A549 treated with AZD2906 at 1 μM for 4 hours (cell line): ENCODE results near the gene CYP4A22. TPM values are rescaled to one million over a fixed set of nuclear protein-coding genes. Genes with fewer than 3 reads are reported as not detected.

ENCODE experiments used
- total RNA-seq: library from RNA; stranded (reverse); fragments of 200-300 nt; extraction: Qiagen RNA extraction; gene quantifications from 5 replicates; pipeline ENCODE4 v1.2.3, GENCODE V29; 2022

The CYP4A22 gene, protein sequence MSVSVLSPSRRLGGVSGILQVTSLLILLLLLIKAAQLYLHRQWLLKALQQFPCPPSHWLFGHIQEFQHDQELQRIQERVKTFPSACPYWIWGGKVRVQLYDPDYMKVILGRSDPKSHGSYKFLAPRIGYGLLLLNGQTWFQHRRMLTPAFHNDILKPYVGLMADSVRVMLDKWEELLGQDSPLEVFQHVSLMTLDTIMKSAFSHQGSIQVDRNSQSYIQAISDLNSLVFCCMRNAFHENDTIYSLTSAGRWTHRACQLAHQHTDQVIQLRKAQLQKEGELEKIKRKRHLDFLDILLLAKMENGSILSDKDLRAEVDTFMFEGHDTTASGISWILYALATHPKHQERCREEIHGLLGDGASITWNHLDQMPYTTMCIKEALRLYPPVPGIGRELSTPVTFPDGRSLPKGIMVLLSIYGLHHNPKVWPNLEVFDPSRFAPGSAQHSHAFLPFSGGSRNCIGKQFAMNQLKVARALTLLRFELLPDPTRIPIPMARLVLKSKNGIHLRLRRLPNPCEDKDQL
- not detected in 5 replicates for total RNA-seq

DNA sequence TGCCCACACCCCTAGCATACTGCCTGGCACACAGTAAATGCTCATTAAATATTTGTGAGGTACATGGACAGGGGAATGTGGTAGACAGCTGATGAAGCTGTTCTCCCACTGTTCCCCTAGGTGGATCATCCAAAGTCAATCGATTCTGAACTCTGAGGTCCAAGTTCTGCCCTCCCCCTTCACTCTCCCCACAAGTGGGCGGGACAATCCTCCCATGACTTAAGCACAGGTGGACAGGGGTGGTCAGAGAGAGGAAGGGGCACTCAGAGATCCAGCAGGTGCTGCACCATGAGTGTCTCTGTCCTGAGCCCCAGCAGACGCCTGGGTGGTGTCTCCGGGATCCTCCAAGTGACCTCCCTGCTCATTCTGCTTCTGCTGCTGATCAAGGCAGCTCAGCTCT is at the start of gene CYP4A22:
Gene CYP4A22 (plus strand): TSS at position 244 of the 400 bp plus-strand sequence. CDS start 45 bp downstream, at position 289.

DNA sequence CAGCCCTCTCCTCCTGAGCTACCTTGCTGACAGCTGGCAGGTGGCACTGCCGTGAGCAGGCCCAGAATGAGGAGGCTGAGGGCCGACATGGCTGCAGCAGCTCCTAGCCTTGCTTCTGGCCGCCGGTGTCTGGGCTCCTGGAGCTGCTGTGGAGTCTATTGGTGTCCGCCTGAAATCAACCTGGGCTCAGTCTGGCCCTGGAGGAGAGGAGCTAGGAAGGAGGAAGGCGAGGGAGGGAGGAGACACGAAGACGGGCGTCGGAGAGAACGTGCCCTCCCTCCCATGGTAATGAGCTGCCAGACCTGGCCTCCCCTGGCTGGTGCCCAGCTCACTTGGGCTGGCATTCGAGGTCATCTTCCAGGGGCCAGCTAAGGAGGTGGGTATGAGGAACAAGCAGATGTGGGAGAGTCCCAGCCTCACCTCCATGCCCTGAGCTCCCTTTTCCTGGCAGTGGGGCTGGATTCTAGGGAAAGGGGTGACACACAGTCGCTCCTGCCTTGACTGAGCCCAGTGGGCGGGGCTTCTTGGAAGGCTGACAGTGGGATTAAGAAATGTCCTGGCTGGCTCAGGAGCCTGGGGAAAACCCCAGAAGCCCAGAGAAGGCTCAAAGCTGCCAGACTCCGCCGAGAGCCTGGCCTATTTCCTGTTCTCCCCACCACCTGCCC is 52.7 kb downstream of the CYP4A22 start, which contains the start of gene PDZK1IP1:
Gene PDZK1IP1 (minus strand): TSS at position 193 of the 665 bp plus-strand sequence. CDS start 104 bp downstream, at position 89.

Other genes starting within 250 kb of the CYP4A22 start
- gene CYP4A11, start 196.0 kb upstream of the CYP4A22 start, total RNA-seq: not detected in 5 replicates
- 0.03 to 0.26 TPM (median 0.05 TPM) in 3 of 5 replicates, not detected in the others for gene CYP4X1, start 113.8 kb upstream of the CYP4A22 start, total RNA-seq
- not detected in 5 replicates for gene CYP4Z1, start 70.2 kb upstream of the CYP4A22 start, total RNA-seq
- 6.1 to 8.7 TPM (median 8.0 TPM) in 5 replicates for gene PDZK1IP1, start 52.6 kb downstream of the CYP4A22 start, total RNA-seq
- gene TAL1, start 94.8 kb downstream of the CYP4A22 start, total RNA-seq: not detected in 5 replicates
- gene STIL, start 176.7 kb downstream of the CYP4A22 start, total RNA-seq: 8.6 to 10.2 TPM (median 9.3 TPM) in 5 replicates
- gene CMPK1, start 196.3 kb downstream of the CYP4A22 start, total RNA-seq: 55.9 to 69.2 TPM (median 62.6 TPM) in 5 replicates